ENCODE measurements around the gene LGALS7.

GRCh38 chr19:38736413-38737280 is 36.7 kb downstream of the LGALS7 start:
- TF ChIP-seq MAX (IDR thresholded peaks at IDR 0.05; ENCODE audit: low read depth) (no peak), MXI1 (IDR thresholded peaks at IDR 0.05; ENCODE audit: low read depth, low read length) (no peak), CTCF (IDR thresholded peaks at IDR 0.05) (no peak), NRF1 (IDR thresholded peaks at IDR 0.05; ENCODE audit: low read depth, low read length) (no peak), POLR2AphosphoS5 (IDR thresholded peaks at IDR 0.05; ENCODE audit: low read depth, low read length) (no peak), REST (IDR thresholded peaks at IDR 0.05; ENCODE audit: low read depth, low read length) (no peak)

Measured in SK-N-SH (cell line).